ENCODE data around the gene RFX5. TPM values are rescaled to one million over a fixed set of nuclear protein-coding genes. Genes with fewer than 3 reads are reported as not detected.

Gene RFX5
- total and polyA plus RNA-seq, 9 of the 15 experiments (the other 6 are each of a cell fraction or from before 2014, with no cell fraction given) = 3.8 to 48.2 (median 32.2) TPM

DNA sequence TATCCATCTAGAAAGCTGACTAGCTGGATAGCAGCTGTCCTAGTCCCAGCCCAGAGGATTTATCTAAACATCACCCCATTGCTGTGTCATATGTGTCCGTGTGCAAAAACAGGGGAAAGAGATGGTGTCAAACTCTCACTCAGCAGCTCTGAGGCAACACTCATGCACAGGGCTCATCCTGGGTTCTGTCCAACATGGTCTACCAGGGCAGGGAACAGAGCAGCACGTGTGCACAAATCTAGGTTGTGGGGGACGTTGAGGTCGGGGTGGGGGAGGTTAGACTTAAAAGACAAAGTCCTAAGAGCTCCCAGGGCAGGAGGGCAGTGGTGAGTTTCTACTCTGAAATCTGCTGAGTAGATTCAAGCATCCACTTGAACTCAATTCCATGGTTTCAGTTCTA is 36.0 kb downstream of the RFX5 start (continued):
- TF ChIP-seq, protein P1, sequence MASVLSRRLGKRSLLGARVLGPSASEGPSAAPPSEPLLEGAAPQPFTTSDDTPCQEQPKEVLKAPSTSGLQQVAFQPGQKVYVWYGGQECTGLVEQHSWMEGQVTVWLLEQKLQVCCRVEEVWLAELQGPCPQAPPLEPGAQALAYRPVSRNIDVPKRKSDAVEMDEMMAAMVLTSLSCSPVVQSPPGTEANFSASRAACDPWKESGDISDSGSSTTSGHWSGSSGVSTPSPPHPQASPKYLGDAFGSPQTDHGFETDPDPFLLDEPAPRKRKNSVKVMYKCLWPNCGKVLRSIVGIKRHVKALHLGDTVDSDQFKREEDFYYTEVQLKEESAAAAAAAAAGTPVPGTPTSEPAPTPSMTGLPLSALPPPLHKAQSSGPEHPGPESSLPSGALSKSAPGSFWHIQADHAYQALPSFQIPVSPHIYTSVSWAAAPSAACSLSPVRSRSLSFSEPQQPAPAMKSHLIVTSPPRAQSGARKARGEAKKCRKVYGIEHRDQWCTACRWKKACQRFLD (CRISPR knock-in tag; IDR thresholded peaks at IDR 0.05) = no peak
- no peak for TF ChIP-seq ZFP1 (CRISPR knock-in tag; IDR thresholded peaks at IDR 0.05)
- TF ChIP-seq ZNF263 (CRISPR knock-in tag; IDR thresholded peaks at IDR 0.05; ENCODE audit: borderline replicate concordance) = 0 out of 2 replicates have a peak, but pooled peaks have one; percentile 28
- TF ChIP-seq, protein P2, sequence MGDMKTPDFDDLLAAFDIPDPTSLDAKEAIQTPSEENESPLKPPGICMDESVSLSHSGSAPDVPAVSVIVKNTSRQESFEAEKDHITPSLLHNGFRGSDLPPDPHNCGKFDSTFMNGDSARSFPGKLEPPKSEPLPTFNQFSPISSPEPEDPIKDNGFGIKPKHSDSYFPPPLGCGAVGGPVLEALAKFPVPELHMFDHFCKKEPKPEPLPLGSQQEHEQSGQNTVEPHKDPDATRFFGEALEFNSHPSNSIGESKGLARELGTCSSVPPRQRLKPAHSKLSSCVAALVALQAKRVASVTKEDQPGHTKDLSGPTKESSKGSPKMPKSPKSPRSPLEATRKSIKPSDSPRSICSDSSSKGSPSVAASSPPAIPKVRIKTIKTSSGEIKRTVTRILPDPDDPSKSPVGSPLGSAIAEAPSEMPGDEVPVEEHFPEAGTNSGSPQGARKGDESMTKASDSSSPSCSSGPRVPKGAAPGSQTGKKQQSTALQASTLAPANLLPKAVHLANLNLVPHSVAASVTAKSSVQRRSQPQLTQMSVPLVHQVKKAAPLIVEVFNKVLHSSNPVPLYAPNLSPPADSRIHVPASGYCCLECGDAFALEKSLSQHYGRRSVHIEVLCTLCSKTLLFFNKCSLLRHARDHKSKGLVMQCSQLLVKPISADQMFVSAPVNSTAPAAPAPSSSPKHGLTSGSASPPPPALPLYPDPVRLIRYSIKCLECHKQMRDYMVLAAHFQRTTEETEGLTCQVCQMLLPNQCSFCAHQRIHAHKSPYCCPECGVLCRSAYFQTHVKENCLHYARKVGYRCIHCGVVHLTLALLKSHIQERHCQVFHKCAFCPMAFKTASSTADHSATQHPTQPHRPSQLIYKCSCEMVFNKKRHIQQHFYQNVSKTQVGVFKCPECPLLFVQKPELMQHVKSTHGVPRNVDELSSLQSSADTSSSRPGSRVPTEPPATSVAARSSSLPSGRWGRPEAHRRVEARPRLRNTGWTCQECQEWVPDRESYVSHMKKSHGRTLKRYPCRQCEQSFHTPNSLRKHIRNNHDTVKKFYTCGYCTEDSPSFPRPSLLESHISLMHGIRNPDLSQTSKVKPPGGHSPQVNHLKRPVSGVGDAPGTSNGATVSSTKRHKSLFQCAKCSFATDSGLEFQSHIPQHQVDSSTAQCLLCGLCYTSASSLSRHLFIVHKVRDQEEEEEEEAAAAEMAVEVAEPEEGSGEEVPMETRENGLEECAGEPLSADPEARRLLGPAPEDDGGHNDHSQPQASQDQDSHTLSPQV (IDR thresholded peaks at IDR 0.05) = no peak
- TF ChIP-seq BCOR (IDR thresholded peaks at IDR 0.05) = no peak
- no peak for TF ChIP-seq BDP1 (IDR thresholded peaks at IDR 0.05; ENCODE audit: insufficient read depth, insufficient read length)
- TF ChIP-seq SPI1 (IDR thresholded peaks at IDR 0.05; ENCODE audit: borderline replicate concordance, low read depth, low read length) = no peak
- TF ChIP-seq MYC (IDR thresholded peaks at IDR 0.05; ENCODE audit: low read depth, low read length) = no peak
- no peak for TF ChIP-seq MYC (CRISPR knock-in tag; IDR thresholded peaks at IDR 0.05; ENCODE audit: borderline replicate concordance, low read depth)
- TF ChIP-seq RUNX1 (IDR thresholded peaks at IDR 0.05; ENCODE audit: low read depth) = no peak
- no peak for TF ChIP-seq ZNF217 (CRISPR knock-in tag; IDR thresholded peaks at IDR 0.05)
- no peak for TF ChIP-seq TRIM24 (IDR thresholded peaks at IDR 0.05)
- TF ChIP-seq ZNF699 (CRISPR knock-in tag; IDR thresholded peaks at IDR 0.05; ENCODE audit: insufficient replicate concordance) = no peak
- TF ChIP-seq MYBL2 (IDR thresholded peaks at IDR 0.05; ENCODE audit: low read depth) = 0 out of 2 replicates have a peak, but pooled peaks have one; percentile 20
- TF ChIP-seq MYBL2 (CRISPR knock-in tag; IDR thresholded peaks at IDR 0.05; ENCODE audit: borderline replicate concordance) = no peak
- TF ChIP-seq, protein P3, sequence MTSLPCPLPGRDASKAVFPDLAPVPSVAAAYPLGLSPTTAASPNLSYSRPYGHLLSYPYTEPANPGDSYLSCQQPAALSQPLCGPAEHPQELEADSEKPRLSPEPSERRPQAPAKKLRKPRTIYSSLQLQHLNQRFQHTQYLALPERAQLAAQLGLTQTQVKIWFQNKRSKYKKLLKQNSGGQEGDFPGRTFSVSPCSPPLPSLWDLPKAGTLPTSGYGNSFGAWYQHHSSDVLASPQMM (CRISPR knock-in tag; IDR thresholded peaks at IDR 0.05) = no peak
- TF ChIP-seq, protein P4, sequence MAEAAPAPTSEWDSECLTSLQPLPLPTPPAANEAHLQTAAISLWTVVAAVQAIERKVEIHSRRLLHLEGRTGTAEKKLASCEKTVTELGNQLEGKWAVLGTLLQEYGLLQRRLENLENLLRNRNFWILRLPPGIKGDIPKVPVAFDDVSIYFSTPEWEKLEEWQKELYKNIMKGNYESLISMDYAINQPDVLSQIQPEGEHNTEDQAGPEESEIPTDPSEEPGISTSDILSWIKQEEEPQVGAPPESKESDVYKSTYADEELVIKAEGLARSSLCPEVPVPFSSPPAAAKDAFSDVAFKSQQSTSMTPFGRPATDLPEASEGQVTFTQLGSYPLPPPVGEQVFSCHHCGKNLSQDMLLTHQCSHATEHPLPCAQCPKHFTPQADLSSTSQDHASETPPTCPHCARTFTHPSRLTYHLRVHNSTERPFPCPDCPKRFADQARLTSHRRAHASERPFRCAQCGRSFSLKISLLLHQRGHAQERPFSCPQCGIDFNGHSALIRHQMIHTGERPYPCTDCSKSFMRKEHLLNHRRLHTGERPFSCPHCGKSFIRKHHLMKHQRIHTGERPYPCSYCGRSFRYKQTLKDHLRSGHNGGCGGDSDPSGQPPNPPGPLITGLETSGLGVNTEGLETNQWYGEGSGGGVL (CRISPR knock-in tag; IDR thresholded peaks at IDR 0.05) = no peak
- no peak for TF ChIP-seq RAD21 (CRISPR knock-in tag; conservative IDR thresholded peaks at IDR 0.05 in 1 of 2, IDR thresholded peaks at IDR 0.05 in 1 of 2)
- TF ChIP-seq, protein P5, sequence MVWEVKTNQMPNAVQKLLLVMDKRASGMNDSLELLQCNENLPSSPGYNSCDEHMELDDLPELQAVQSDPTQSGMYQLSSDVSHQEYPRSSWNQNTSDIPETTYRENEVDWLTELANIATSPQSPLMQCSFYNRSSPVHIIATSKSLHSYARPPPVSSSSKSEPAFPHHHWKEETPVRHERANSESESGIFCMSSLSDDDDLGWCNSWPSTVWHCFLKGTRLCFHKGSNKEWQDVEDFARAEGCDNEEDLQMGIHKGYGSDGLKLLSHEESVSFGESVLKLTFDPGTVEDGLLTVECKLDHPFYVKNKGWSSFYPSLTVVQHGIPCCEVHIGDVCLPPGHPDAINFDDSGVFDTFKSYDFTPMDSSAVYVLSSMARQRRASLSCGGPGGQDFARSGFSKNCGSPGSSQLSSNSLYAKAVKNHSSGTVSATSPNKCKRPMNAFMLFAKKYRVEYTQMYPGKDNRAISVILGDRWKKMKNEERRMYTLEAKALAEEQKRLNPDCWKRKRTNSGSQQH (CRISPR knock-in tag; IDR thresholded peaks at IDR 0.05) = no peak
- TF ChIP-seq ZNF717 (CRISPR knock-in tag; IDR thresholded peaks at IDR 0.05) = no peak
- no peak for TF ChIP-seq CBX5 (IDR thresholded peaks at IDR 0.05; ENCODE audit: borderline replicate concordance, low read depth)

Measured in K562 (cell line).